Cardiac septum (tissue), 1 donor: Measurements from ENCODE around the gene ENTREP1. TPM values are rescaled to one million over a fixed set of nuclear protein-coding genes. Genes with fewer than 3 reads are reported as not detected.
"Not testable (repeated sequence)": the region's sequence is repeated elsewhere in the genome, so short reads cannot be mapped to it uniquely, and the experiment has no call there.

Experiments
- DNase-seq: peaks from one replicate; pipeline ENCODE4 v3.0.0-alpha.2; 2020; ENCODE audit warnings: low spot score
- intact Hi-C: fragments of 100-400 bp; cut with DNase I; formaldehyde crosslinking; loops from one replicate; pipeline ENCODE4 v1.14.0; 2022
- total RNA-seq: library from RNA; stranded (reverse); fragmentation: NEBNext Ultra II Directional; extraction: Animal tissue kit (Norgen Biotek cat#: 25700); gene quantifications from one replicate; pipeline ENCODE4 v1.2.1, GENCODE V29; 2021
- donor health status: DM: no; HTN: no; CAD: no.

The ENTREP1 gene
- total RNA-seq, 1 donor from 2014 or later, result 25.1 TPM

GRCh38 chr9:69393425-69393824 is 68.4 kb downstream of the ENTREP1 start:
- intact Hi-C loops, result loop anchor here (5.0 to 10.0 kb wide), 2 partner anchors 176 to 339 kb away; no protein-coding TSS in a partner anchor
- no peak for DNase-seq

GRCh38 chr9:69395718-69396117 is 70.7 kb downstream of the ENTREP1 start:
- intact Hi-C loops, result loop anchor here (10.0 kb wide), 1 partner anchor 341 kb away; no protein-coding TSS in a partner anchor
- no peak for DNase-seq

GRCh38 chr9:69396759-69397158 is 71.7 kb downstream of the ENTREP1 start:
- intact Hi-C loops, result loop anchor here (10.0 kb wide), 1 partner anchor 342 kb away; no protein-coding TSS in a partner anchor
- DNase-seq, result no peak

GRCh38 chr9:69397384-69398214 is 72.6 kb downstream of the ENTREP1 start:
- DNase-seq, result no peak
- intact Hi-C loops, result loop anchor here (10.0 kb wide), 1 partner anchor 343 kb away; no protein-coding TSS in a partner anchor

GRCh38 chr9:69400470-69400869 is 75.5 kb downstream of the ENTREP1 start:
- DNase-seq, result no peak
- intact Hi-C loops, result no loop called here

GRCh38 chr9:69409936-69410335 is 84.9 kb downstream of the ENTREP1 start:
- DNase-seq, intact Hi-C loops: not testable (repeated sequence)

GRCh38 chr9:69411246-69411645 is 86.2 kb downstream of the ENTREP1 start:
- intact Hi-C loops, result no loop called here
- DNase-seq, result no peak

- DNase-seq, result no peak
- intact Hi-C loops, result no loop called here
These were observed 87.1 kb downstream of the ENTREP1 start for GRCh38 chr9:69411931-69412740.

GRCh38 chr9:69412741-69413150 is 87.7 kb downstream of the ENTREP1 start:
- DNase-seq, result no peak
- intact Hi-C loops, result no loop called here

- intact Hi-C loops, result loop anchor here (10.0 kb wide), 1 partner anchor 254 kb away; the partner anchor contains the start of gene APBA1
These were observed 95.7 kb downstream of the ENTREP1 start for GRCh38 chr9:69420611-69421270.

GRCh38 chr9:69421908-69422801 is 97.1 kb downstream of the ENTREP1 start:
- DNase-seq, result no peak
- intact Hi-C loops, result loop anchor here (2.0 to 10.0 kb wide), 3 partner anchors 127 to 457 kb away; partner anchors contain the start of gene APBA1

More at GRCh38 chr9:69420611-69421270, 95.7 kb downstream of the ENTREP1 start:
- DNase-seq, result no peak

- no peak for DNase-seq
- intact Hi-C loops, result loop anchor here (10.0 kb wide), 1 partner anchor 250 kb away; the partner anchor contains the start of gene APBA1
These were observed 100.3 kb downstream of the ENTREP1 start for GRCh38 chr9:69425136-69425801.

GRCh38 chr9:69427286-69427685 is 102.3 kb downstream of the ENTREP1 start:
- no peak for DNase-seq
- intact Hi-C loops, result loop anchor here (10.0 kb wide), 1 partner anchor 248 kb away; the partner anchor contains the start of gene APBA1

GRCh38 chr9:69428017-69428785 is 103.2 kb downstream of the ENTREP1 start:
- intact Hi-C loops, result loop anchor here (10.0 kb wide), 1 partner anchor 247 kb away; the partner anchor contains the start of gene APBA1
- no peak for DNase-seq

GRCh38 chr9:69429281-69429680 is 104.3 kb downstream of the ENTREP1 start:
- intact Hi-C loops, result loop anchor here (10.0 kb wide), 1 partner anchor 246 kb away; the partner anchor contains the start of gene APBA1

GRCh38 chr9:69430206-69430605 is 105.2 kb downstream of the ENTREP1 start:
- DNase-seq, result no peak
- intact Hi-C loops, result no loop called here

More at GRCh38 chr9:69429281-69429680, 104.3 kb downstream of the ENTREP1 start:
- DNase-seq, result no peak

GRCh38 chr9:69431203-69431602 is 106.2 kb downstream of the ENTREP1 start:
- no peak for DNase-seq
- intact Hi-C loops, result no loop called here
